HG02970 (cell line): Measurements from ENCODE around the gene VWA7.

Experiments used
- ATAC-seq: cut with Tn5 transposase; IDR thresholded peaks from one replicate; pipeline ENCODE4 v1.9.1; 2021; ENCODE audit warnings: mild to moderate bottlenecking, moderate library complexity, moderate number of reproducible peaks; ENCODE audit not compliant: unreplicated experiment, low FRiP score

VWA7 gene

DNA sequence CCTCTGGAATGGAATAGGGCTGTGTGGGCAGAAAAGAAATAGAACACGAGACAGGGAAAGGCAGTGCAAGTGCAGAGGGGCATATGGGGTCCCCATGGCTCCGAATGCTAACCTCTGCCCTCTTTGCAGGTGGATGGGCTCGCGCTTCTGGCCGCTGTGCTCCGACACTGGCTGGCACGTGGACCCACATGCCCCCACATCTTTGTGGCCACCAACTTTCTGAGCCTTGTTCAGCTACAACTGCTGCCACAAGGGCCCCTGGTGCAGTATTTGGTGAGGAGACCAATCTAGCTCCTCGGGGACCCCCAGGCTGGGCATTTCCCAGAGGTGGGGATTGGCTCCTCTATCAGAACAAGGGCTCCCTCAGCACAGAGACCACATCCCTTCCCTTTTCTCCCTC is 15.8 kb downstream of the VWA7 start:
- ATAC-seq: no peak

DNA sequence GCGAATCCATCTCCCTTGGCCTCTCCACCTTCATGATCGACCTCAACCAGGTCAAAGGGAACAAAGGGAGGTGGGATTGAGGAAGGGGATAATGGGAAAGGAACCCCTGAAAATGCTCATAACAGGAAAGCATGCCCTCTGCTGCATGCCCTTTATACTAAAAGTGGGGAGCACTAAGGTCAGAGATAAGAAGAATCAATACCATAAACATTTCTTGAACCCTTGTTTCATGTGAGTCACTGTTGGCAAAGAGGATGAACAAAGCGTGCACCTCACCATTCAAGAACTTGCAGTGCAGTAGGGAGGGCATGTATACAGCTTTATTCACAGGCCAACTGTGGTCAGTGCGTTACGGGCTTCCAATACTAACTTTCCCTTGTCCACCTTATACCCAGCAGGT is 16.3 kb downstream of the VWA7 start:
- ATAC-seq: no peak

DNA sequence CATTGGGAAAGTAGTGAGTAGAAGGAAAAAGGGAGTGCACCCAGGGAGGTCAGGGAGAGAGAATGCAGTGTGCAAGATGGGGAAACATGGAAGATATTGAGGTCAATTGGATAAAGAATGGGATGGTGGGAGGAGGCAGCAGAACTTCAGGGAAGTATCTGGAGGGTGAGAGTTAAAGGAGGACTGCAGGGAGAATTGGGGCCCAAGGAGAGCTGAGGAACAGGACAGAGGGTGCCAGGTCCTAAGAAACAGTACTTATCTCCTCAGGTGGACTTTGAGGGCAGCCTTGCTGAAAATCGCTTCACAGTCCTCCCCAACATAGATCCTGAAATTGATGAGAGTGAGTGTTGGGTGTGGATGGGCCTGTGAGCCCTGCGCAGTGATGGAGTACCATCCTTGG is 18.8 kb downstream of the VWA7 start:
- ATAC-seq: no peak

DNA sequence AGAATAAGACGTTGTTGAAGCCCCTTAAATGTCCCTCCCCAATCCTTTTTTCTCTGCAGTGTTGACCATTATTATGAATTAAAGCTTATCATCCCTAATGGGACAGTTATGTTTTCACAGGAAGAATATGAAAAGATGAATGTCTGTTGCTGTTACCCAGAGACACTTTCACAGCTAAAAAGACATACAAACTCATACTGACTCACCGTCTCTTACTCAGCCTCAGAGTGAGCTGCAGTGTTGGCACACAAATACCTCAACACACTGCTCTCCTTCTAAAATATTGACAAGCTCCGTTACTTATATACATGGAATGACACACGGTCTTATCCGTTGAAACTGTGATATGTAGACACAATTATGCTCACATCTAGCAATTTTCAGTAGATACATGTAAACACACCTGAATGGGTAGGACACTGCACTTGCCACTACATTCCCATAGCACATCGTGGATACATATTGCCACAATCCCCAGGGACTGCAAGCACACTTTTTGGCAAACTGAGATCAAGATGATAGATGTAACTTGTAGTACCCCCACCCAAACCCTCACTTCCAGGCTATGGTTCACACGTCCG is 24.3 kb downstream of the VWA7 start:
- no peak for ATAC-seq

DNA sequence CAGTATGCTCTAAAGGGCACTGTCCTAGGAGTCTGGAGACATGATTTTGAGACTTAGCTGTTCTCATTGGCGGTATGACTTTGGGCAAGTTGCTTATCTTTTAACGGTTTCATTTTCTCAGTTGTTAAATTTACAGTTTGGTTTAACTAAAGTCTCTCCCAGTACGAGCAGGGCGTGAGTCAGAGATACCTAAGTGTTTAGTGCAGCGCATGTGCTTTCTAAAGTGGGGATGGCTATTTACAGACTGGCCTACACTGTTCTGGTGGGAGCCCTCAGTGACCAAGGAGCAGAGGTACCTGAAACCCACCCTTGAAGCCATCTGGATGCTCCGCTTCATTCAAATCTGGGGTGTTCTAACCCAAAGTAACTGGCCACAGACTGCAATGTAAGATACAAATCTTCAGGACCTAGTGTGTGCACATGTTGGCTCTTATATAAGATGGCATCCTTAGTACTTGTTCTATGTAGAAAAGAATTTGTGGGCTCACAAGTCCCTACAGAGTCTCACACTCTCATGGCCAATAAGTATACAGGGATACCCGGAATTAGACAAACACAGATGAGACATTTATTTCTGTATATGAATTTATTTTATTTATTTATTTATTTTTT is 26.6 kb downstream of the VWA7 start:
- ATAC-seq: no peak

DNA sequence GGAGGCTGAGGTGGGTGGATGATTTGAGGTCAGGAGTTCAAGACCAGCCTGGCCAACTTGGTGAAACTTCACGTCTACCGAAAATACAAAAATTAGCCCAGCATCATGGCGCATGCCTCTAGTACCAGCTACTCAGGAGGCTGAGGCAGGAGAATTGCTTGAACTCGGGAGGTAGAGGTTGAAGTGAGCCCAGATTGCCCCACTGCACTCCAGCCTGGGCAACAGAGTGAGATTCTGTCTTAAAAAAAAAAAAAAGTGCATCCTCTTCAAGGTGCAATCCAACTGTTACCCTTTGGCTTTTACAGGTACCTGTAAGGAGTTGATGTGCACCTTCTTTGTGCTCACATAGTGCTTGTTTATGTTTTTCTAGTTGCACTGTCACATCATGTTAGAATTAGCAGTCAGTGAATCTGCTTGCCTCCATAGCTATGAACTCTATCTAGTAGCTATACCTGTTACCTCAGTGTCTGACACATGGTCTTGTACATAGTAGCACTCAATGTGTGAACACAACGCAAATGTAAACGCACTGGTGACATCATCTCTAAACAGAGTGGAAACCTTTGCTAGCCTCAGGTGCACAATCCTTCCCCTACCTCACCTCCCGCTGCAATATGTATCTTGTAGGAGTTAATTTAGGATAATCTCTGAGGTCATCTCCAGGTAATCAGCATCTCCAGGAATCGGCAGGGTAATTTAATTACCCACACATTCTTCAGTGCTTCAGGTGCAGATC is 27.7 kb downstream of the VWA7 start:
- no peak for ATAC-seq

DNA sequence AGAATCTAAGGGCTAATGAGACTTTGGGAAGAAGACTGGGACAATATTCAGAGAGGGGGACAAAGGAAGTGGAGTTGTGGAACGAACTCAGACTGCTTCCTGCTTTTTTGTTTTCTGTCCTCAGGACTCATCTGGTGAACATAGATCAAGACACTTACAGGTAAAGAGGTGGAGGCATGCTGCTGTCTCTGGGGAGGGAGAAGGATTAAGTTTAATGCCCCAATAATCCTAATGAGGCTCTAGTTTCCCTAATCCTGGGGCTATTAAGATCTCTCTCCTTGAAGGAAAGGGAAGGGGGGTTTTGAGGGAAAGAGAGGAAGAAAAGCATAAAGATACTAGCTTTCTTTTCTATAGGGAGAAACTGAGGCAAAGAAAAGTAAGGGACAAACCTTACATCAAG is 32.7 kb downstream of the VWA7 start:
- ATAC-seq: no peak

DNA sequence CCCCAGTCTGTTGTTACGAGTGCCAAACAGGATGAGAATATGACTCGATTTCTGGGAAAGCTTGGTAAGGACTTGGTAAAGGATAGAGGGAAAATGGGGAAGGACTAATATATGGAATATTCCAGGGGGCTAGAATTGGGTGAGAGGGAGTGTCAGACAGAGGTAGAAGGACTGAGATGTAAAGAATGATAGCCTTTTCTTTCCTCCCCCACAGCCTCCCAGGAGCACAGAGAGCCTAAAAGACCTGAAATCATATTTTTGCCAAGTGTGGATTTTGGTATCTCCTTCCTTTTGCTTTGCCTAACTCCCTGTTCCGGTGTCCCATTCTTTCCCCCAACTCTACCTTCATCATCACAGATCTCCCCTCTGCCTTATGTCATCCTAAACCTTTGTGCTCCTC is 34.2 kb downstream of the VWA7 start:
- no peak for ATAC-seq

DNA sequence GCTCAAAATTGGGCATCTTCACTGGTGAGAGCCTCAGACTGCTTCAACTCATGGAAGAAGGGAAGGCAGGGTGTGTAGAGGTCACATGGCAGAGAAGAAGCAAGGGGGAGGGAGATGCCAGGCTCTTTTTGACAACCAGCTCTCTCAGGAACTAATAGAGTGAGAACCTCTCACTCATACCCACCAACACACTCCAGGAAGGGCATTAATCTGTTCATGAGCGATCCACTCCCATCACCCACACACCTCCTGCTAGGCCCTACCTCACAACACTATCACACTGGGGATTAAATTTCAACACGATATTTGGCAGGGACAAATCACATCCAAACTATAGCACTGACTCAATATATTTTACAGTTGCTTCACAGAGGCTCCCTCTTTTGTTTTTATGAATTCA is 35.3 kb downstream of the VWA7 start:
- ATAC-seq: no peak

DNA sequence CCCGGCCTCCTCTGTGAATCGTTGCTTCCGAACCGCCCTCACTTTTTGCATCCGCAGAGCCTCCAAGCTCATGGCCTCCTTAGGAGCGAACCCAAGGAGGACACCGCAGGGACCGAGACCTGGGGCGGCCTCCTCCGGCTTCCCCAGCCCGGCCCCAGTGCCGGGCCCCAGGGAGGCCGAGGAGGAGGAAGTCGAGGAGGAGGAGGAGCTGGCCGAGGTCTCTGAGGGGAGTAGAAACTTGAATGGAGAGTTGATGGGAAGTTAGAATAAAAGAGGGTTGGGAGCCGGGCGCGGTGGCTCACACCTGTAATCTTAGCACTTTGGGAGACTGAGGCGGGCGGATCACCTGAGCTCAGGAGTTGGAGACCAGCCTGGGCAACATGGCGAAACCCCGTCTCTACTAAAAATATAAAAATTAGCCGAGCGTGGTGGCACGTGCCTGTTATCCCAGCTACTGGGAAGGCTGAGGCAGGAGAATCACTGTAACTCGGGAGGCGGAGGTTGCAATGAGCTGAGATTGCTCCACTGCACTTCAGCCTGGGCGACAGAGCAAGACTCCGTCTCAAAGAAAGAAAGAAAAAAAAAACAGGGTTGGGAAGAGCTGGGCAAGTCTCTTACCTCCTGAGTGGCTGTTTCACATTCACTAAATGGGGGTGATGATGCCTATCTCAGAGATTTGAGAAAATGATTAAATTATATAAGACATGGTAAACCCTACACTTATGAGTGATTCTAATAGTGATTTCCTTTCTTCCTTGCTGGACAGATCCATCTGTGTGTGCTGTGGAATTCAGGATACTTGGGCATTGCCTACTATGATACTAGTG is 36.5 kb downstream of the VWA7 start:
- no peak for ATAC-seq

DNA sequence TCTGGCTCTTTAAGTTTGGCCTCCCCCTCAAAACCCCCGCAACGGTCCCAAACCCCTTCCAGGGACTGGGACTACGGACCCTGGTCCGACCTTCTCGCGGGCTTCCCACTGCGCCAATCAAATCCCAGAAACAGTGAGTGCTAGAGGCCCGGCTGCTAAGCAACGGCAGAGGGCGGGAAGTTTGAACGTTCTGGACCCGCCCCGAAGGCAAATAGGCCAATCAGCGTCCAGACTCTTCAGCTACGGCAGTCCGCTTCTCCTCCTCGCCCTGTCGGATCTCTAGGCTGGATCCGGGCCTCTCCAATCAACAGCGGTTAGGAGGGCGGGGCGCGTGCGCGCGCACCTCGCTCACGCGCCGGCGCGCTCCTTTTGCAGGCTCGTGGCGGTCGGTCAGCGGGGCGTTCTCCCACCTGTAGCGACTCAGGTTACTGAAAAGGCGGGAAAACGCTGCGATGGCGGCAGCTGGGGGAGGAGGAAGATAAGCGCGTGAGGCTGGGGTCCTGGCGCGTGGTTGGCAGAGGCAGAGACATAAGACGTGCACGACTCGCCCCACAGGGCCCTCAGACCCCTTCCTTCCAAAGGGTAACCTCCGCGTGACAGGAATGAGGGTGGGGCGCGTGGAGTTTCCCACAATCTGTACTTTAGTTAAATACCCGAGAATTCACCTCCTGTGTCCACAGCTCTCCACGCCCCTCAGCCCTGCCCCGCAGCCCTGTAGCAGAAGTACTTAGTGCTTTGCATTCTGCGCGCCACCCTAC is 37.3 kb downstream of the VWA7 start, which contains the start of gene MSH5:
Gene MSH5 (plus strand): TSS at position 367 of the 758 bp plus-strand sequence. CDS start 462 bp downstream, outside the sequence.
- peak; percentile 63 for ATAC-seq

DNA sequence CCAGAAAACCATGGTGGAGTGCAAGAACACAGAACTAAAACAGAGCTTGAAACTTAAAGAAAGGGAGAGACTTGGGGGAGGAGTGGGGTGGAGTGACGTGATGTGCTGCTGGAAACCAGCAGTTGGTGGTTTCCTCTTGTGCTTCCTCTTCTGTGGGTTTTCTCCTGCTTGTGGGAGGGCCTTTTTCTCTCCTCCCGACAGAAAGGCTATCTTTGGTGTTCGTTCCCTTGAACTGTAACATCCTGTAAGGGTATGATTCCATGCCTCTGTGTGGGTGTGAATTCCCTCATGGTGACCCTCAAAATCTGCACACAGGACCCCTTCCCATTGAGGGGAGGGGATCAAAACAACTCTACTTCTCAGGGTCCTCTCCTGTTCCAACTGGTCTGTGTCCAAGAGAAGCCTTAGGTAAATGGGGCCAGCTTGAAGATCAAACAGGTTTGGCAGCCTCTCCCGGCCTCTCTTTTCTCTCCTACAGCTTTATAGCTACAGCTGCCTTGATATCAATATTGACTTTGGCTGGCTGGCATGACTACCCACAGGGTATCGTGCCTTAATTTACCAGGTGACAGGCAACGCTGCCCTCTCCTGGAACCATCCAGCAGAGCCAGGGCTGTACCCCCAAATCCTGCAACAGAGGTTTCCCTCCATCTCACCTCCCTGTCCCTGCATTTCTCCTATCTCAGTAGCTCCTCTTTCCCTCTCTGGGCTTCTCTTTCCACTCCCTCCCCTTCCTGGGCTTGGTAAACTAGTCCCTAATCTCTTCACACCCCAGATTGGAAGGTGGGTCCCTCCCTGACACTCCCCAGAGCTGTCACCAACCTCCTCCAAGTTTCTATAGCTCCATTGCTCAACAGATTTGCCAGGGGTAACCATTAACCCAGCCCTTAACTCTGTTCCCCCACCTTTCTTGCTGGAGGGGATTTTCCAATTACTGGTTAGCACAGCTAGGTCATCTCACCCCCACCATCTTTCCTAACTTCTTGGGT is 38.8 kb downstream of the VWA7 start:
- ATAC-seq: no peak

DNA sequence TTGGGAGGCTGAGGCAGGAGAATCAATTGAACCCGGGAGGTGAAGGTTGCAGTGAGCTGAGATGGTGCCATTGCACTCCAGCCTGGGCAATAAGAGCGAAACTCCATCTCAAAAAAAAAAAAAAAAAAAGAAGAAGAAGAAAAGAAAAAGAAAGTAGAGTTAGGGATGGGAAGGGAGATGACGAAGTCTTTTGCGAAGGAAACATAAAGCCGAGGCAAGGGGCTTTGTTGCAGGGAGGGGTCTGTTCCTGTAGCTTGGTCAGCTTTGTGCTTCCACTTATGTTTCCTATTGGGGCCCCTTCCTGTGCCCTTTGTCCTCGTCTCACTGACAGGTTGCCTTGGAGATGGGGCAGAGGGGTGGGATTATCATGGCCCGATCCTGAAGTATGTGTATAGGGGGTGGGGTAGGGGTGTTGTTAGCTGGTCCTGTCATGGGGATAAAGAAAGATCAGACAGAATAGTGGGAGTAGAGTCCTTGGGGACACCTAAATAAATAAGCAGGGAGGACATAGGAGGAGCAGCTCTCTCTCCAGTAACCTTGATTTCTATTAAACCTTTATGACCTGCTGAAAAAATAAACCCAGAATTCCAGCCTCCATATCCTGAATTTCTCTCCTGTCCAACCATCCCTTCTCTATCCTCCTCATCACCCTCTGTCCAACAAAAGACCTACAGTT is 39.7 kb downstream of the VWA7 start:
- no peak for ATAC-seq

DNA sequence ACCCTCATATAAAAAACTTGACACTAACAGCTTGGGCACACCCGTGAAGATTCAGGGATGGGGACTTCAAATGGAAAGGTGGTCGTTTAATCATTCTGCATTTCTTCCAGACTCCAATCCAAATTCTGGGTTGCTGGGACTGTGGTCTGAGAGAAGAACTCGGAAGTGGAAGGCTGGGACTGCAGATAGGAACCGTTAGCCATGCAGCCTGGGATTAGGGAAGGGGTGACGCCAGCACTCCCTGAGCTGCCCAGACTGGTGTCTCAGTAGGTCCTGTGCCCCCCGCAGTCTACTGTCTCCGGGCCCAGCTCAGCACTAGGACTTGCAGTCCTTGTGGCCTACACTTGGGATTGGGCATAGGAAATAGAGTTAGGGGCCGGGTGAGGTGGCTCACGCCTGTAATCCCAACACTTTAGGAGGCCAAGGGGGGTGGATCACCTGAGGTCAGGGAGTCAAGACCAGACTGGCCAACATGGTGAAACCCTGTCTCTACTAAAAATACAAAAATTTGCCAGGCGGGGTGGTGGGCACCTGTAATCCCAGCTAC is 40.3 kb downstream of the VWA7 start:
- no peak for ATAC-seq

DNA sequence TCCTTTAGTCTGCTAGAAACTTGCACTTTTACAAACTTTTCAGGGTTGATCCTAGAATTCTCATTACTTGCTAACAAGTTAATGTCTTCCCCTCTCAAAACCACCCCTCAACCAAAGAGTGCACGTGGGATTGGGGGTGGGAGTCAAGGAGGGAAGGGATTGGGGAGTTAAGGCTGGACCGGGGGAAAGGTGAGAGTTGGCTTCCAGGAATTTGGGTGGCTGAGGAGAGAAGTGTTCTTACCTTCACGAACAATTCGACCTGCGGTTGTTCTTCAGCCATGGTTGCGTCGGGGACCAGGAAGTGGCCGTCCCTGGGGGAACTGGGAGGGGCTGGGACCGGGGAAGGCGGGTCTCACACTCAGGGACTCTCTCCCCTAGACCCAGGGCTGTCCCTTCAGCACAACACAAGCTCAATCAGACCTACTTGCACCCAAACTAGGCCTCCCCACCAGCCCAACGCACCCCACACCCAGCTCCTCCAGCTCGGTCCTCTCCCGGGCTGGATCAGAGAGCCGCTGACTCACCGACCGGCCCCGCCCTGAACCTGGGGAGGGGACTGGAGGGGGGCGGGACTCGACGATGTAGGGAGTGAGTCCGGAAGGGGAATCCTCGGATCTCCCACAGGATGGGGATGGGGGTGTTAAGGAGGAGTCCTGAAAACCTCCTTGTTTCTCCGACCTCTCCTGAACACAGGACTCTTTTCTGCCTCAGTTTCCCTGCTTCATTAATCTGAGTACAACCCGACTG is 40.9 kb downstream of the VWA7 start, which contains the start of gene CLIC1:
Gene CLIC1 (minus strand): TSS at position 510 of the 747 bp plus-strand sequence. CDS start 230 bp downstream, at position 280.
- ATAC-seq: no peak

DNA sequence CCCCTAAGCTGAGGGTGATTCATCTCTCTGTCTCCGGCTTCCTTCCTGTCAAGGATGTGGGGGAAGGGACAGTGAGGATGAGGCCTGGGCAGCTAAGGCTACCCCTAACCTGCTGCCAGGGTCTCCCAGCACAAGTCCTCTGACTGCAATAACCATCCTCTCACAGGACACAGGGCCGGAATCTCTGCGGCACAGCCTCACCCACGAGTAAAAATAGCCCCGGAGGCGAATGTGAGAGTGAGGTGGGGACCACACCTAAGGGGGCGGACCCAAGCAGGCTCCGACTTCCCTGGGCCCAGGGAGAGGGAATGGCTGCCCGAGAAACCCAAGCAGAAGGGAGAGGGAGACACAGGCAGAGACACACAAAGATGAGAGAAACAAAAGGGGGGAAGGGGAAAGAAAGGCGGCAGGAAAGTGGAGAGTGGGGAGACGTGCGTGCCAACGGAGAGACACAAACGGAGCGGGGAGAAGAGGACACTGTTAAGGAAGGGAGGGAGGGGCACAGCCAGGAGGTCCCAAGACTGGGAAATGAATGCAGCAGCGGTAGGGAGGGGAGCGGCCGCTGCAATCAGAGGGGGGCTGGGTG is 42.2 kb downstream of the VWA7 start:
- ATAC-seq: no peak

DNA sequence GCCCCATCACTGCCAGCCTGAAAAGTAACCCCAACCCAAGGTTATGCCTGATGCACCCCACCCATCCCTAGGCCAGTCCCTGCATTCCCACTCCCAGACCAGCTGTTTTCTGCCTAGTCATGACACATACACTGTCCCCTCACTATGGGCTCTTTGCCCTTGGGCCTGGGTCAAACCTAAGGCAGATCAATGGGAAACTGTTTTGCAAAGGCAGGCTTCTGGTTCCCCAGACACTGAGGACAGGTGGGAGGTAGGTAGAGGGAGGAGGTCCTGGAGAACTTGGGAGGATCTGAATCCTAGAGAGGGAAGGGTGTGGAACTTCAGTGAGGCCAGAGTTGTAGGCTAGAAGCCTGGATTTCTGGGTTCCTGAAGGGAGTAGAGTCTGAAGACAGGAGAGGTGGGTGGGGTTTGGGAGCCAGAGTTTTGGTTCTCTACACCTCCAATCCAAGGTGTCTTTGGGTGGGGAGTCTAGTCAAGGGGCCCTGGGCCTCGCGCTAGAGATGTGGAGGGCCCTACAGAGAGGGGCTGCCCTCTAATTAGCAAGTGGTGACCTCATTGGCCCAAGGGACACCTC is 42.8 kb downstream of the VWA7 start:
- ATAC-seq: no peak
